Frontal cortex (tissue), 4 donors: ENCODE results near the gene SLC43A2. TPM values are rescaled to one million over a fixed set of nuclear protein-coding genes. Genes with fewer than 3 reads are reported as not detected.

Source experiments
- DNase-seq, 2 donors: peaks; one replicate each; pipeline ENCODE4 v3.0.0; 2012; ENCODE audit warnings: low spot score in 2 of 2
- FAIRE-seq: peaks from 2 replicates; lab custom pipeline; 2012; peaks lifted over from hg19 to GRCh38; lab: Jason Lieb, UNC
- total RNA-seq: library from RNA; depleted of rRNA; stranded (reverse); fragments of >200 nt; gene quantifications from one replicate; pipeline ENCODE4 v1.2.3, GENCODE V29; 2014
- donor health status: control.
- donor health status: control.
- donor health status: control.

The SLC43A2 gene
- total RNA-seq, 1 donor from 2014 or later, result 15.5 TPM

GRCh38 chr17:1625581-1625980 is 3.1 kb downstream of the SLC43A2 start:
- DNase-seq (no peak), FAIRE-seq (no peak)

GRCh38 chr17:1625053-1625452 is 3.6 kb downstream of the SLC43A2 start:
- no peak for FAIRE-seq
- DNase-seq, result no peak

DNA sequence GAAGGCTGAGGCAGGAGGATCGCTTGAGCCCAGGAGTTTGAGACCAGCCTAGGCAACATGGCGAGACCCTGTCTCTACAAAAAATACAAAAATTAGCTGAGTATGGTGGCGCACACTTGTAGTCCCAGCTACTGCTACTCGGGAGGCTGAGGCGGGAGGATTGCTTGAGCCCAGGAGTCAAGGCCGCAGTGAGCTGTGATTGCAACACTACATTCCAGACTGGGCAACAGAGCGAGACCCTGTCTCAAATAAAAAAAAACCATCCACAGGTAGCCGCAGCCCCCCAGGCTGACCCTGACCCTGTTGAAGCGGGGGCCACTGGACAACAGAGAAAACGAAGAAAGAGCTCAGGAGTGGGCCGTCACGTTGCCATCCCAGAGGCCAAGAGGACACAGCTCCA is 4.0 kb downstream of the SLC43A2 start:
- FAIRE-seq (no peak), DNase-seq (no peak)

GRCh38 chr17:1623057-1623630 is 5.5 kb downstream of the SLC43A2 start:
- DNase-seq (no peak), FAIRE-seq (no peak)

DNA sequence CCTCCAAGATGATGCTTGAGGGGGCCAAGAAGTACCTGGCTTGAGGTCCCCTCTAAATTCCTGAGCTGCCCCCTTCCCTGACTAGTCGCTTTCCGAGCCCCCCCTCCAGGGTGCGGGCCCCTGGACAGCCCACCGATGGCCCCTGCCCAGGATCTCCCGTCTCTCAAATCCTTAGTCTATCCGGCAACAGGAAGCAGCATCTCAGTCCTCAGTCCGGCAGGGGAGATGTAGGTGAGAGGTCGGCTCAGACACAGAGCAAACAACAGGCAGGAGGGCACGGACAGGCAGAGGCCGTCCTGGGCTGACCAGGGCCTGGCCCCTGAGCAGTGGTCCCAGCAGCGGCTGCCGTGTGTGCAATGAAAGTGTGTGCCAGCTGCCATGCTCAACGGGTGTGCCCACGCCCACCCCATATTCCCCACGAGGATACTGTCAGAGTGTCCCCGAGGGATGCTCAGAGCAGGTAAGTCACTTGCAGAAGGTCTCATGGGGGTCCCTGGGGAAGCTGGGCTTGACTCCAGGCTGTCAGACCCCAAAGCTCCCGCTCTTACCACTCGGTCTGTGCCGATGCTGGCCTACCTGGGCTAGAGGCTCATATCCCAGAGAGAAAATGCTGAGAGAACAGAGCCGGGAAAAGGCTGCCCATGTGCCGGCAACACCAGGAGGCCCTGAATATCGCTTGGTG is 7.2 kb downstream of the SLC43A2 start:
- no peak for FAIRE-seq
- DNase-seq, result no peak

DNA sequence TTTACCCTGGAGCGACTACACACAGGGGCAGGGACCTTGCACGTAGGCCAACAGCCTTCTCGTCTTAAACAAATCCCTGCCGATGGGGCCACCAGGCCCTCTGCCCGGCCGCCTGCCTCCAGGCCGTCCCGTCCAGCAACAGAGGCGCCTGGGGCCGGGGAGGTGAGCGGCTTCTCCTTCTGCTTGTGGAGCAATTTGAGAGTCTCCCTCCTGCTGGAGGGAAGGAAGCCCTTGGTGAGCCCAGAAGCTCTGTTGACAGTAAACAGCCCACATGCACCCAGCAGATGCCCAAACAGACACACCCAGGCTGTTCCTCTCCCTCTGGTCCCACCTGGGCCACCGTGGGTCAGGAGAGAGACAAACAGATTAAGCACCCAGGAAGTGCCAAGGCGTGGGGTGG is 8.1 kb downstream of the SLC43A2 start:
- FAIRE-seq (no peak), DNase-seq (no peak)

DNA sequence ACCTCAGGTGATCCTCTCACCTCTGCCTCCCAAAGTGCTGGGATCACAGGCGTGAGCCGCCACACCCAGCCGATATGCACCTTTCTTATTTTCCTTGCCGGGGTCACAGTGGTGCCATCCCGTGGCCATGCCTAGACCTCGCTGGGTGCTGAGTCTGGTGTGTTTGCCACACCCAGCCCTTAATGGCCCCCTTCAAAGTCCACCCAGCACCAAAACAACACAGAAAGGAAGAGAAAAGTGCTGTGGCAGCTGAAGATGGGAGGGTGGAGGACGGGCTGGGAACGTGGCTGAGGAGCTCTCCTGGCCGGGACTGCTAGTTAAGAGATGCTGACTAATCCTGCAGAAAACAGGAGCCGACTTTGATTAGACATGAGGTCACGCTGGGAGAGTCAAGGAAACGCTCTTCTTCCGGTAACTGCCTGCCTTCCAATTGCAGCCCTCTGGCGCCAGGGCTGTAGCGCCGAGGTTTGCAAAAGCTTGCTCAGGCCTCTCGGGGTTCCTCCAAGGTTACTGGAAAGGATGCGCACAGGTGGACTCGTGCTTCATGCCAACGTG is 10.9 kb downstream of the SLC43A2 start:
- DNase-seq (no peak), FAIRE-seq (no peak)

GRCh38 chr17:1616101-1616500 is 12.5 kb downstream of the SLC43A2 start:
- DNase-seq, result no peak
- no peak for FAIRE-seq

DNA sequence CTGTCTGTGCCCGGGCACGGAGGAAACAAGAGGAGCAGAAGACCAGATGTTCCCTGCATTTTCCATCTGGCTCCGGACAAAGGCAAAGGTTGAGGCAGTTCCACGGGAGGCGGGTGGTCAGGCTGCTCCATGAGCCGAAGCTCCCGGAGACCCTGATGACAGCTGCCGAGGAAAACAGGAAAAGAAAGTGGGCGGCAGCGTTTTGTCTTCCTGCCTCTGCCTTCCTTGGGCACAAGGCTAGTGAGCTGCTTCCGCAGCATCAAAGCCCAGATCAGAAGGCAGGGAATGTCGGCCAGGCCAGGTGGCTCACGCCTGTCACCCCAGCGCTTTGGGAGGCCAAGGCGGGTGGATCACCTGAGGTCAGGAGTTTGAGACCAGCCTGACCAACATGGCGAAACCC is 16.2 kb downstream of the SLC43A2 start:
- FAIRE-seq (no peak), DNase-seq (no peak)

- DNase-seq (no peak), FAIRE-seq (no peak)
These were observed 16.9 kb downstream of the SLC43A2 start for GRCh38 chr17:1611715-1612114.

- DNase-seq, result no peak
- FAIRE-seq, result no peak
These were observed 20.0 kb downstream of the SLC43A2 start for GRCh38 chr17:1608676-1609075.

GRCh38 chr17:1607971-1608320 is 20.7 kb downstream of the SLC43A2 start:
- DNase-seq (no peak), FAIRE-seq (no peak)

DNA sequence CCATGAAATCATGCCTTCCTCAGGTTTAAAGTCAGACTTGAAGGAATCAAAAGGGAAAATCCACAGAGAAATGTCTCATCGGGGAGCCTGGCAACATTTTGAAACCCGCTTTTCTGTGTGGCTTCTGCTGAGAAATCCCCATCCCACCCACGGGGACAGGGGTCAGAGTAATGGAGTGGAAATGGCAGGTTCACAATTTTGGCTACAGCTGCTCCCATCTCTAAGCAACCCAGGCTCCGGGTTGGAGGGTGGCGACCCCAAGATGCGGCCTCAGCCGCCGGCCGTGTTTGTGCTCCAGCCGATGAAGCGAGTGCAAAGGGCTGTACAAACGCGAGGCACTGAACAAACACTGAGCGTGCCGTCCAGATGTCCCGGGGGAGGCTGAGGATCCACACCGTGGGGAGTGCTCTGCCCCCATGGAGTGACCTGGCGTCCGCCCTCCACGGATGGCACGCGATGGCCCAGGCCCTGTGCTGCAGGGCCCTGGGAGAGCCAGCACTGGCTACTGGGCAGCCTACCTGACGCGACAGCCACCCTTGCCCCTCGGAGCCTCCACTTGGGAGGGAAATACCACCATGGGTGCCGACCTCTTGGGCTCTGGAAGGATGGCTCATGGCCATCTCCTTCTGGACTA is 22.2 kb downstream of the SLC43A2 start:
- FAIRE-seq (no peak), DNase-seq (no peak)

DNA sequence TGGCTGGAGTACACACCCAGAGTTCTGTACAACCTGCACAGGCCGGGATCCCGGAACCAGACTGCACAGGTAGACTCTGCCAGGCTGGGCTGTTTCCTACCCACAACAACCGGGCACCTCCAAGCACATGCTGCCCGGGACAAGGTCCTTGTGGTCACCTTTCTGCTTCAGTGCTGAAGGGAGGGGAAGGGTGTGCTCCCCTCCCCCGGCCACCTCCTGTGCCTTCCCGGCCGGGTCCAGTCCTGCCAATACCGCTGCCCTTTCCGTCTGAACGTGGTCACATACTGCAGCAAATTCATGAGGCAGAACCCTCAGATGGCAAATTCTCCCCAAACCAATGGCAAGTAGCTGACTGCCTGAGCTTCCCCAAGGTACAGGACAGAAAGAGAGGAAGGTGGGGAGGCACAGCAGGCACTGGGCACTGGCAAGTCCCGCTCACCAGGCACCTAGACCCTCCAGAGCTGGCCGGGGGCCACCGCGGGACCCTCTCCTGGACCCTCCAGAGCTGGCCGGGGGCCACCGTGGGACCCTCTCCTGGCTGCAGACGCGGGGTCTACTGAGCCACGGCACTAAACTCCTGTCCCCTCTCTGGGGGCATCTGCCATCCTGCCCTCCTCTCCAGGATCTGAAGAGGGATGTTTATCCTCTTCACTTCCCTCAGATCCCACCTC is 22.8 kb downstream of the SLC43A2 start:
- no peak for DNase-seq
- no peak for FAIRE-seq

DNA sequence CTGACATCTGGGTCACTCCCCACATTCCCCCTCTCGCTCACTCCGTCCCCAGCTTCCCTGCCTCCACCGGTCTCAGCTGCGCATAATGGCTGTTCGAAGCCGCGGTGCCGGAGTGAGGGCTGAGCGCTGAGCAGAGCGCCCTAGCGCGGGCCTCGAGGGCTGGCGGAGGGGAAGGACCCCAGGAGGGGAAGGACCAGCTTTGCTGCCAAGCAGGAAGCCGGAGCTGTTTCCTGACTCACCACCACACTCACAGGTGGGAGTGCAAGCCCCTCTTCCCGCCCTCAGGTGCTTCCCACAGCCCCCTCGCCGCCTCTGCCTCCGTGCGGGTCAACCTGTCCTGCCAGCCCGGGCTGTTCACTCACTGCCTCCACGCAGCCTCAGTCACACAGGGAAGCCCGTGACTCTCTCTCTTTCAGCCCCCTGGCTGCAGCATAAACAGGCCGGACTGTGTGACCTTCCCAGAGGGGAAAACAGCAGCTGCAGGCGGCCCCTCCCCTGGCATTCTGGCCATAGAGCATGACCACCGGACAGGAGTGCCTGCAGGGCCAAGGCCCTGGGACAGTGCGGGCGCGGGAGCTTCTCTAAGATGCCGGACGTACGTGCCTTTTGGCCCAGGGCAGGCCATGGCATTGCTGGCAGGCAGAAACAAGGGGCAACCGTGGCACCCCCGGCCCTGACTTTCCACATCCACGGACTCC is 23.7 kb downstream of the SLC43A2 start:
- DNase-seq (no peak), FAIRE-seq (no peak)

DNA sequence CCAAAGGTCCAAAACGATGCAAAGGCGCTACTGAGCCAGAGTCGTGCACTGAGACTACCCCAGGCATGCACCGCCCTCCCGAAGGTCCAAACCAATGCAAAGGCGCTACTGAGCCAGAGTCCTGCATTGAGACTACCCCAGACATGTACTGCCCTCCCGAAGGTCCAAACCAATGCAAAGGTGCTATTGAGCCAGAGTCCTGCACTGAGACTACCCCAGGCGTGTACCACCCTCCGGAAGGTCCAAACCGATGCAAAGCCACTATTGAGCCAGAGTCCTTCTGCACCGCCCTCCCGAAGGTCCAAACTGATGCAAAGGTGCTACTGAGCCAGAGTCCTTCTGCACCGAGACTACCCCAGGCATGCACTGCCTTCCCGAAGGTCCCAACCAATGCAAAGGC is 27.1 kb downstream of the SLC43A2 start:
- FAIRE-seq (no peak), DNase-seq (no peak)

GRCh38 chr17:1598399-1599095 is 30.1 kb downstream of the SLC43A2 start:
- no peak for FAIRE-seq
- DNase-seq, result no peak

GRCh38 chr17:1597861-1598342 is 30.7 kb downstream of the SLC43A2 start:
- FAIRE-seq (no peak), DNase-seq (no peak)

- FAIRE-seq, result no peak
These were observed 35.1 kb downstream of the SLC43A2 start for GRCh38 chr17:1593630-1593931.

More at GRCh38 chr17:1593630-1593931, 35.1 kb downstream of the SLC43A2 start:
- no peak for DNase-seq
